PC-3 (cell line): ENCODE data around the gene CKAP5. TPM values are rescaled to one million over a fixed set of nuclear protein-coding genes. Genes with fewer than 3 reads are reported as not detected.

ENCODE experiments used
- ATAC-seq: fragments of 200-7000 bp; cut with Tn5 transposase; 2 replicates; pipeline ENCODE4 v1.9.1; 2020; ENCODE audit warnings: mild to moderate bottlenecking, moderate library complexity
- BruUV-seq: library from RNA; stranded (reverse); fragments of 400-500 nt; replicated peaks from 2 replicates; lab custom pipeline; 2021; lab: Mats Ljungman, UMichigan
- CTCF ChIA-PET: fragments of 300-600 bp; sonication (Branson Sonifier 250); formaldehyde crosslinking; loops from one replicate; lab custom pipeline; 2022; ENCODE audit warnings: antibody characterized with exemption; lab: Charles Lee
- POLR2A ChIA-PET: fragments of 300-600 bp; sonication (Branson Sonifier 250); formaldehyde crosslinking; loops from one replicate; lab custom pipeline; 2022; ENCODE audit warnings: antibody characterized with exemption; ENCODE audit not compliant: unreplicated experiment; lab: Charles Lee
- DNase-seq: peaks from one replicate; pipeline ENCODE4 v3.0.0-alpha.2; 2015
- H2AFZ ChIP-seq: fragments of 300-600 bp; sonication (generic); 2 replicates; pipeline ENCODE4 v1.6.0; 2016; ENCODE audit warnings: antibody characterized with exemption, low read length
- H3F3A ChIP-seq: fragments of 300-600 bp; sonication (generic); one replicate; pipeline ENCODE4 v1.6.0; 2017; ENCODE audit warnings: antibody characterized with exemption, low read length, control low read depth, mild to moderate bottlenecking; ENCODE audit not compliant: unreplicated experiment
- H3K27ac ChIP-seq: fragments of 300-600 bp; sonication (generic); 2 replicates; pipeline ENCODE4 v1.5.1; 2016; ENCODE audit warnings: mild to moderate bottlenecking, low read length
- H3K27me3 ChIP-seq: fragments of 300-600 bp; sonication (generic); 2 replicates; pipeline ENCODE4 v1.6.1; 2016; ENCODE audit warnings: low read length, mixed read lengths
- H3K36me3 ChIP-seq: fragments of 300-600 bp; sonication (generic); 2 replicates; pipeline ENCODE4 v1.6.1; 2016; ENCODE audit warnings: low read depth, mixed run types, low read length, mixed read lengths
- H3K4me1 ChIP-seq: fragments of 300-600 bp; sonication (generic); 2 replicates; pipeline ENCODE4 v1.5.1; 2016; ENCODE audit warnings: low read length; ENCODE audit not compliant: insufficient read depth
- H3K4me2 ChIP-seq: fragments of 300-600 bp; sonication (generic); 2 replicates; pipeline ENCODE4 v1.6.0; 2016; ENCODE audit warnings: low read length
- H3K4me3 ChIP-seq: fragments of 300-600 bp; sonication (generic); 2 replicates; pipeline ENCODE4 v1.5.1; 2016; ENCODE audit warnings: mild to moderate bottlenecking, low read length, mixed read lengths
- H3K79me2 ChIP-seq: fragments of 300-600 bp; sonication (generic); 2 replicates; pipeline ENCODE4 v1.6.1; 2017; ENCODE audit warnings: low read length, mixed read lengths
- H3K9ac ChIP-seq: fragments of 300-600 bp; sonication (generic); 2 replicates; pipeline ENCODE4 v1.6.0; 2016; ENCODE audit warnings: mild to moderate bottlenecking, low read length
- H3K9me2 ChIP-seq: fragments of 300-600 bp; sonication (generic); replicated peaks from 2 replicates; pipeline ENCODE4 v1.6.1; 2016; ENCODE audit warnings: mixed run types, low read length, mixed read lengths
- H3K9me3 ChIP-seq: fragments of 300-600 bp; sonication (generic); 2 replicates; pipeline ENCODE4 v1.6.1; 2016; ENCODE audit warnings: low read length, mixed read lengths
- H4K20me1 ChIP-seq: fragments of 300-600 bp; sonication (generic); 2 replicates; pipeline ENCODE4 v1.6.1; 2016; ENCODE audit warnings: low read length, mixed read lengths
- EZH2 ChIP-seq: fragments of 300-600 bp; sonication (generic); IDR thresholded peaks from one replicate; pipeline ENCODE4 v1.6.1; 2017; ENCODE audit warnings: antibody characterized with exemption, mild to moderate bottlenecking, low read length; ENCODE audit not compliant: unreplicated experiment
- EZH2phosphoT487 ChIP-seq: fragments of 300-600 bp; sonication (generic); IDR thresholded peaks from 2 replicates; pipeline ENCODE4 v1.6.1; 2018; ENCODE audit warnings: mild to moderate bottlenecking, antibody characterized with exemption, low read length, borderline replicate concordance
- intact Hi-C: fragments of 100-400 bp; cut with micrococcal nuclease; formaldehyde crosslinking; loops from 2 replicates; pipeline ENCODE4 v1.9.0; 2023
- total RNA-seq: library from RNA; depleted of rRNA; stranded (reverse); fragments of >200 nt; gene quantifications from 2 replicates; pipeline ENCODE4 v1.2.3, GENCODE V29; 2014
- TF ChIP-seq, protein P1 (sequence below): fragments of 300-600 bp; sonication (generic); conservative IDR thresholded peaks from 2 replicates; pipeline ENCODE4 v1.5.1; 2017; ENCODE audit warnings: antibody characterized with exemption, low read depth, mild to moderate bottlenecking, low read length

Gene CKAP5
- total RNA-seq, 1 experiment from 2014 or later = 86.4 TPM

DNA sequence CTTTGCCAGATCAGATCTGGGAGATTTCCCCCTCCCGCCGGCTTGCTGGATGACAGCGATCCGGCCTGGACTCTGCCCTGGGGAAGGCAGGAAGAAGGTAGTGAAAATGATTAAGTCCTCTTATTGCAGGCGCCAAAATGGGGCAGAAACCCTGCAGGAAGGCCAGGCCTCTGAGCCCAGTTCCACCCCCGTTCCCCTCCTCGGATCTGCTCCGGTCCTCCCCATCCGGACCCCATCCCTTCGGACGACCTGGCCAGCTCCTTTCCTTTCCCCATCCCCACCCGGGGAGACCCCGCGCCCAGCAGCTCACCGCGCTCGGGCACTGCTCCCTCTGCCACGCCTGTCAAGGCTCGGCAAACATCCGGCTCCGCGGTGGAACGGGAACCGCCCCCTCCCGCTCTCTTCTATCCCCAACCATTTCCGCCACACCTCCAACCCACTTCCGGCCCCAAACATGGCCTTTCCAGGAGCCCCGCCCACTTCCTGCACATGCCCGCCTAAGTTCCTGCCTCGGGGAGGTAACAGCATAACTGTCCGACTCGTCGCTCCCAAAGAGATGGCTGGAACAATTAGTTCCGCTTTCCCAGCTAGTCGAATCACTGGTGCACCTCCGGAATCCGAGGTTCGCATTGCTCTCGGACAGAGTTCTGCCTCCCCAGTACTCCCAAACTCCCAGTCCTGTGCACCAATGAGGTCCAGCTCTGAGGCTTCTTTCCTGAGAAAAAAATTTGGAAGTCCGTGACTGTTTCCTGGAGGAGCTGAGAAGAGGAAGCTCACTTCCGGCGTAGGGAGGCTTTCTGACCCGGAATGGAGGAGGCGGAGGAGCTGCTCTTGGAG is 145.6 kb downstream of the CKAP5 start, which contains the start of the genes ARHGAP1 and ZNF408:
ARHGAP1 (minus strand) TSS at position 379 of the 837 bp plus-strand sequence. CDS start 4,512 bp downstream, outside the sequence.
ZNF408 (plus strand) TSS at position 791 of the 837 bp plus-strand sequence; CDS start at position 808, 17 bp downstream.
- peak within 1 kb of the TSS; percentile 91 for H3K9ac ChIP-seq
- CTCF ChIA-PET = interaction anchor here (0.6 kb wide), 1 partner anchor 25 kb away, joined by 3 read pairs; no protein-coding TSS in a partner anchor
- H3F3A ChIP-seq = no peaks in the 10 kb centered on the region
- no peaks in the 10 kb centered on the region for H3K9me2 ChIP-seq
- H4K20me1 ChIP-seq = no peaks in the 10 kb centered on the region
- intact Hi-C loops = loop anchor here (2.0 to 5.0 kb wide), 3 partner anchors 37 to 78 kb away; no protein-coding TSS in a partner anchor
- H3K27ac ChIP-seq = peak within 1 kb of the TSS; percentile 82
- peak within 1 kb of the TSS; percentile 88 for H3K4me2 ChIP-seq
- POLR2A ChIA-PET = interaction anchor here (0.6 kb wide), 1 partner anchor 52 kb away, joined by 3 read pairs; no protein-coding TSS in a partner anchor
- peaks cover 23% of the 10 kb centered on the region; the same call in 1 of the 2 replicates for H3K36me3 ChIP-seq
- no TSS peak for BruUV-seq
- H3K4me1 ChIP-seq = 0 out of 2 replicates have a peak, but pooled peaks cover 3% of the 10 kb centered on the region
- ATAC-seq (peak; percentile 95), DNase-seq (peak; percentile 97)
- H3K9me3 ChIP-seq = no peaks in the 10 kb centered on the region
- H3K27me3 ChIP-seq = no peaks in the 10 kb centered on the region
- H3K79me2 ChIP-seq = peaks cover 34% of the 10 kb centered on the region
- no peak for TF ChIP-seq EZH2
- TF ChIP-seq, protein P1, sequence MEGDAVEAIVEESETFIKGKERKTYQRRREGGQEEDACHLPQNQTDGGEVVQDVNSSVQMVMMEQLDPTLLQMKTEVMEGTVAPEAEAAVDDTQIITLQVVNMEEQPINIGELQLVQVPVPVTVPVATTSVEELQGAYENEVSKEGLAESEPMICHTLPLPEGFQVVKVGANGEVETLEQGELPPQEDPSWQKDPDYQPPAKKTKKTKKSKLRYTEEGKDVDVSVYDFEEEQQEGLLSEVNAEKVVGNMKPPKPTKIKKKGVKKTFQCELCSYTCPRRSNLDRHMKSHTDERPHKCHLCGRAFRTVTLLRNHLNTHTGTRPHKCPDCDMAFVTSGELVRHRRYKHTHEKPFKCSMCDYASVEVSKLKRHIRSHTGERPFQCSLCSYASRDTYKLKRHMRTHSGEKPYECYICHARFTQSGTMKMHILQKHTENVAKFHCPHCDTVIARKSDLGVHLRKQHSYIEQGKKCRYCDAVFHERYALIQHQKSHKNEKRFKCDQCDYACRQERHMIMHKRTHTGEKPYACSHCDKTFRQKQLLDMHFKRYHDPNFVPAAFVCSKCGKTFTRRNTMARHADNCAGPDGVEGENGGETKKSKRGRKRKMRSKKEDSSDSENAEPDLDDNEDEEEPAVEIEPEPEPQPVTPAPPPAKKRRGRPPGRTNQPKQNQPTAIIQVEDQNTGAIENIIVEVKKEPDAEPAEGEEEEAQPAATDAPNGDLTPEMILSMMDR = no peak
- TF ChIP-seq EZH2phosphoT487 = no peak
- H2AFZ ChIP-seq = peak within 1 kb of the TSS; percentile 90
- H3K4me3 ChIP-seq = peak within 1 kb of the TSS; percentile 89

DNA sequence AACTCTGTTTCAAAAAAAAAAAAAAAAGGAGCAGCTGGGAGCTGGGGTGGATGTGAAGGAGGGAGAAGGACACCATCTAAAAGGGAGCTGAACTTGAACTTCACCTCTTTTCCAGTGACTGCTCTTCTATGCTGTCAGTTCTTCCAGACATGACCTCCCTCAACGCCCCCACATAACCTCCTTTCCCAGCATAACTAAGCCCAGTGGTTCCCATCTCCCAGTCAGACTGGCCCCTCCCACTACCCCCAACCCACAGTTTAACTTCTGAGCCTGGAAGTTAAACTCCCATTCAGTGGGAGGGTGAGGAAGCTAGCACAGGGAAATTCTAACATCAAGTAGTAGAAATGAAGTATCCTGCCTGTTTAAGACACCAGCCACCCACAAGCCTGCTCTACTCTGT is 147.5 kb downstream of the CKAP5 start:
- Histone ChIP-seq H3K27me3 (no peaks in the 10 kb centered on the region), H2AFZ (no peak overlapping the region), H4K20me1 (no peaks in the 10 kb centered on the region), H3K9ac (no peak overlapping the region), H3F3A (no peaks in the 10 kb centered on the region), H3K27ac (no peak overlapping the region), H3K4me2 (no peak overlapping the region), H3K9me2 (no peaks in the 10 kb centered on the region), H3K9me3 (no peaks in the 10 kb centered on the region), H3K36me3 (peaks cover 11% of the 10 kb centered on the region; the same call in 1 of the 2 replicates), H3K4me1 (0 out of 2 replicates have a peak, but pooled peaks cover 3% of the 10 kb centered on the region), H3K79me2 (peaks cover 34% of the 10 kb centered on the region), H3K4me3 (no peak overlapping the region)
- POLR2A ChIA-PET = no interaction called here
- no peak for ATAC-seq
- intact Hi-C loops = no loop called here
- BruUV-seq = no TSS peak
- no peak for TF ChIP-seq EZH2phosphoT487
- TF ChIP-seq, protein P1 = no peak
- no peak for TF ChIP-seq EZH2
- DNase-seq = no peak
- CTCF ChIA-PET = no interaction called here
